GM12878 (cell line): ENCODE data around the gene ARID4B. TPM values are rescaled to one million over a fixed set of nuclear protein-coding genes. Genes with fewer than 3 reads are reported as not detected.

Source experiments
- ATAC-seq: fragments of 200-7000 bp; cut with Tn5 transposase; 3 replicates; pipeline ENCODE4 v1.9.1; 2020; ENCODE audit warnings: mild to moderate bottlenecking, moderate library complexity
- BruUV-seq: library from RNA; stranded (reverse); fragments of 400-500 nt; replicated peaks from 2 replicates; lab custom pipeline; 2021; lab: Mats Ljungman, UMichigan
- CTCF ChIA-PET: fragments of 300-600 bp; sonication (Branson Sonifier 250); formaldehyde crosslinking; extraction: SDS; loops from one replicate; lab custom pipeline; 2021; ENCODE audit warnings: inconsistent platforms; lab: Yijun Ruan, JAX
- POLR2A ChIA-PET: fragments of 350-600 bp; formaldehyde crosslinking; extraction: SDS; loops from one replicate; lab custom pipeline; 2021; ENCODE audit warnings: inconsistent platforms; lab: Charles Lee
- RAD21 ChIA-PET: fragments of 300-600 bp; sonication (Branson Sonifier 250); formaldehyde crosslinking; loops from one replicate; lab custom pipeline; 2023; ENCODE audit warnings: antibody characterized with exemption; ENCODE audit not compliant: unreplicated experiment; lab: Charles Lee
- SMC1A ChIA-PET: fragments of 300-600 bp; sonication (Branson Sonifier 250); formaldehyde crosslinking; loops from one replicate; lab custom pipeline; 2023; ENCODE audit not compliant: unreplicated experiment, uncharacterized antibody; lab: Charles Lee
- DNase-seq: peaks from one replicate; pipeline ENCODE4 v3.0.0-alpha.2; 2011; ENCODE audit warnings: low read depth, low spot score
- FAIRE-seq: peaks from 3 replicates; lab custom pipeline; 2011; peaks lifted over from hg19 to GRCh38; lab: Jason Lieb, UNC
- H2AFZ ChIP-seq: 2 replicates; pipeline ENCODE4 v1.6.0; 2011; ENCODE audit warnings: low read depth, low read length, control low read depth; ENCODE audit not compliant: control insufficient read depth
- H3K27ac ChIP-seq: 2 replicates; pipeline ENCODE4 v1.5.1; 2011; ENCODE audit warnings: control low read depth; ENCODE audit not compliant: control insufficient read depth, insufficient read depth
- H3K27me3 ChIP-seq, 2 experiments: replicated peaks in 1 of 2; 2 replicates each; pipeline versions ENCODE4 v1.6.0 to v1.6.1; 2011; ENCODE audit warnings: low read length in 1 of 2; ENCODE audit not compliant: control insufficient read depth in 2 of 2, insufficient read depth in 2 of 2
- H3K36me3 ChIP-seq, 2 experiments: 2 replicates each; pipeline ENCODE4 v1.5.1; 2011; ENCODE audit warnings: low read length in 1 of 2; ENCODE audit not compliant: control insufficient read depth in 2 of 2, insufficient read depth in 2 of 2
- H3K4me1 ChIP-seq: 2 replicates; pipeline ENCODE4 v1.6.1; 2011; ENCODE audit warnings: mild to moderate bottlenecking, low read length, moderate library complexity, mixed read lengths; ENCODE audit not compliant: control insufficient read depth, insufficient read depth
- H3K4me2 ChIP-seq: 2 replicates; pipeline ENCODE4 v1.6.0; 2011; ENCODE audit warnings: control low read depth; ENCODE audit not compliant: control insufficient read depth, insufficient read depth
- H3K4me3 ChIP-seq: fragments of 200-600 bp; sonication (generic); 2 replicates; pipeline ENCODE4 v1.5.1; 2016
- H3K79me2 ChIP-seq: 2 replicates; pipeline ENCODE4 v1.6.0; 2011; ENCODE audit warnings: low read length; ENCODE audit not compliant: control insufficient read depth, insufficient read depth
- H3K9ac ChIP-seq: 2 replicates; pipeline ENCODE4 v1.8.0; 2011; ENCODE audit warnings: low read length, control low read depth, mixed read lengths; ENCODE audit not compliant: control insufficient read depth, insufficient read depth
- H3K9me3 ChIP-seq: replicated peaks from 3 replicates; pipeline ENCODE4 v1.5.1; 2011; ENCODE audit warnings: mild to moderate bottlenecking, low read length; ENCODE audit not compliant: control insufficient read depth, insufficient read depth
- H4K20me1 ChIP-seq: 2 replicates; pipeline ENCODE4 v1.6.0; 2011; ENCODE audit not compliant: control insufficient read depth, insufficient read depth
- BCL11A ChIP-seq: IDR thresholded peaks from 2 replicates; pipeline ENCODE4 v1.6.1; 2011; ENCODE audit warnings: low read depth, low read length
- ETV6 ChIP-seq, 2 experiments: fragments of 450-650 bp in 1 of 2; IDR thresholded peaks in 1 of 2; conservative IDR thresholded peaks in 1 of 2; 2 replicates each; pipeline ENCODE4 v1.6.1; 2014; ENCODE audit warnings: antibody characterized with exemption in 1 of 2, borderline replicate concordance in 1 of 2, low read depth in 1 of 2, mild to moderate bottlenecking in 1 of 2, moderate library complexity in 1 of 2
- LARP7 ChIP-seq: fragments of 450-650 bp; IDR thresholded peaks from 2 replicates; pipeline ENCODE4 v1.6.1; 2017; ENCODE audit warnings: mild to moderate bottlenecking
- MXI1 ChIP-seq: fragments of 150-350 bp; IDR thresholded peaks from 2 replicates; pipeline ENCODE4 v1.6.1; 2011; ENCODE audit warnings: low read depth, mild to moderate bottlenecking, inconsistent platforms, low read length, improper control_type of control experiment
- NR2C2 ChIP-seq: IDR thresholded peaks from 2 replicates; pipeline ENCODE4 v1.6.1; 2011; ENCODE audit warnings: borderline replicate concordance, low read depth; ENCODE audit not compliant: control insufficient read depth, insufficient read length
- PRDM15 ChIP-seq: fragments of 450-650 bp; formaldehyde crosslinking; IDR thresholded peaks from 2 replicates; pipeline ENCODE4 v1.4.0; 2020; ENCODE audit warnings: mild to moderate bottlenecking, moderate library complexity
- REST ChIP-seq: IDR thresholded peaks from 2 replicates; pipeline ENCODE4 v1.6.1; 2012; ENCODE audit warnings: mild to moderate bottlenecking, low read depth, low read length
- TARDBP ChIP-seq: IDR thresholded peaks from 2 replicates; pipeline ENCODE4 v1.6.1; 2016; ENCODE audit warnings: borderline replicate concordance
- ZBED1 ChIP-seq: IDR thresholded peaks from 2 replicates; pipeline ENCODE4 v1.6.1; 2016; ENCODE audit warnings: borderline replicate concordance
- WGBS: methylation state at CpG from one replicate; pipeline ENCODE4 v1.1.6; 2016; ENCODE audit warnings: low lambda C conversion rate; ENCODE audit not compliant: insufficient replicate concordance, insufficient coverage; ENCODE audit errors: missing lambda C conversion rate; 5-methylcytosine and 5-hydroxymethylcytosine counted together
- in situ Hi-C: fragments of 300-500 bp; cut with MboI; formaldehyde crosslinking; loops from 9 replicates; pipeline ENCODE4 v1.14.3; 2018; ENCODE audit warnings: mixed read lengths
- intact Hi-C: fragments of 100-400 bp; cut with micrococcal nuclease; formaldehyde crosslinking; loops from one replicate; pipeline ENCODE4 v1.14.2; 2022; ENCODE audit not compliant: unreplicated experiment
- polyA plus RNA-seq, 11 experiments: library from polyadenylated mRNA; depleted of rRNA in 4 of 11; unstranded in 6 of 11; stranded (reverse) in 5 of 11; fragments of >200 nt; fragmentation: Nextera tagmentation in 4 of 11; fragmentation: Illumina TruSeq in 1 of 11; extraction: Ambion mirVana in 4 of 11; extraction: Trizol in 1 of 11; gene quantifications; 1 replicate in 1 of 11; 2 replicates in 10 of 11; pipeline versions ENCODE4 v1.2.1 to v1.2.3, GENCODE V29; 2011 to 2016; ENCODE audit warnings: inconsistent platforms in 2 of 11, missing spikeins in 2 of 11, low read depth in 1 of 11
- total RNA-seq, 4 experiments: library from RNA; depleted of rRNA in 3 of 4; stranded (reverse); fragments of >200 nt in 3 of 4; fragmentation: Illumina TruSeq in 1 of 4; extraction: Trizol in 1 of 4; gene quantifications; 2 replicates each; pipeline versions ENCODE4 v1.2.1 to v1.2.3, GENCODE V29; 2013 to 2021
- TF ChIP-seq, protein P1 (sequence below): fragments of 450-650 bp; IDR thresholded peaks from 2 replicates; pipeline ENCODE4 v1.6.1; 2017; ENCODE audit warnings: low read depth, mild to moderate bottlenecking, moderate library complexity

ARID4B gene
- total and polyA plus RNA-seq, 10 of the 15 experiments (the other 5 are each of a cell fraction or from before 2014, with no cell fraction given), result 13.6 to 39.1 (median 28.0) TPM

GRCh38 chr1:235368428-235368827 is 40.4 kb upstream of the ARID4B start (continued):
- TF ChIP-seq, protein P1, sequence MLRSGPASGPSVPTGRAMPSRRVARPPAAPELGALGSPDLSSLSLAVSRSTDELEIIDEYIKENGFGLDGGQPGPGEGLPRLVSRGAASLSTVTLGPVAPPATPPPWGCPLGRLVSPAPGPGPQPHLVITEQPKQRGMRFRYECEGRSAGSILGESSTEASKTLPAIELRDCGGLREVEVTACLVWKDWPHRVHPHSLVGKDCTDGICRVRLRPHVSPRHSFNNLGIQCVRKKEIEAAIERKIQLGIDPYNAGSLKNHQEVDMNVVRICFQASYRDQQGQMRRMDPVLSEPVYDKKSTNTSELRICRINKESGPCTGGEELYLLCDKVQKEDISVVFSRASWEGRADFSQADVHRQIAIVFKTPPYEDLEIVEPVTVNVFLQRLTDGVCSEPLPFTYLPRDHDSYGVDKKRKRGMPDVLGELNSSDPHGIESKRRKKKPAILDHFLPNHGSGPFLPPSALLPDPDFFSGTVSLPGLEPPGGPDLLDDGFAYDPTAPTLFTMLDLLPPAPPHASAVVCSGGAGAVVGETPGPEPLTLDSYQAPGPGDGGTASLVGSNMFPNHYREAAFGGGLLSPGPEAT, result no peak

DNA sequence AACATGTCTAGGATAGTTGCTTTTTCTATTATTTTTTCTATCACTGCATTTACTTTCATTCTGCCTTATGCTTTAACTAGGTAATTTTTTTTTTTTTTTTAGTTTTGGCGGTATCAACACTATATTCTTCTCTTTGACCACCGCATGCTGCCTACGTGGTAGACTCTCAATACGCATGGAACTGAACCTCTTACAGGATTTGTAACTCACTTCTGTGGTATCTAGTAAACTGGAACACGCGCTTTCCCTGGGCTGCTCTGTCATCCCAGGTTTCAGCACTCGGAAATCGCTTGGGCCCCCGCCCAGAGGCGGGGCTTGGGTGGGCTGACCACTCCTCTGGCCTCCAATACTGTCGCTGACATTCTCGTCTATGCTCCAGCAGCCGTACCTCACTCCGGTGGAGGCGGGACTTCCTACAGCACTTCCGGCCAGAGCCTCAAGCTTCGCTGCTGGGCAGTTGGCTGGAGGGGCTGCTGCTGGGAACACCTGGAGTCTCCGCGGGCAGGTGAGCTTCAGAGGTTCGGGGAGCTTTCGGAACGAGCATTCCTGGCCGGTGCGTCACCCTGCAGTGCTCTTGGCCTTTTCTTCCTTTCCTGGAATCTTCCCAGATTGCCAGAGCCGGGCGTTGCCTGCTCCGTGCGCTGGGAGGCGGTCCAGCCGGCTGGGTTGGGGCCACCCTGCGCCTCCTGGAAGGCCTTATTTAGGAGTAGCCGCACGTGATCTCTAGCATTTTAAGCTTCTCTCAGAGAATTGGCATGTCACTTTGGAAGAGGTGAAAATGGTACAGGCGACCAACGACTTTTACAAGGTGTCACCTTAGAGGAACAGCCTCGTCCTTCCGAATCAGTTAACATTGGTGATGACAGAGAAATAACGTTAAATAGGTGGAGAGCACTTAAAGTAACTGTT is 39.3 kb upstream of the ARID4B start, which contains the start of gene TBCE:
TBCE (plus strand) TSS at position 428 of the 909 bp plus-strand sequence. CDS start 12,623 bp downstream, outside the sequence.
- H3K4me3 ChIP-seq, result peak within 1 kb of the TSS; percentile 74
- BruUV-seq, result TSS peak; percentile 85
- 0 out of 2 replicates have a peak, but pooled peaks have one; percentile 28 for TF ChIP-seq BCL11A
- no peak for TF ChIP-seq ZBED1
- TF ChIP-seq TARDBP, result no peak
- peak; percentile 36; the same call in 1 of the 2 replicates for TF ChIP-seq LARP7
- TF ChIP-seq NR2C2, result no peak
- no peak; a peak in 1 of 4 replicates for TF ChIP-seq ETV6 (conservative IDR thresholded peaks at IDR 0.05 in 1 of 2, IDR thresholded peaks at IDR 0.05 in 1 of 2; ENCODE audit: borderline replicate concordance in 1 of 2, low read depth in 1 of 2)
- peak; percentile 64 for TF ChIP-seq MXI1
- TF ChIP-seq REST, result no peak
- no peak for TF ChIP-seq PRDM15 (CRISPR knock-in tag)

More for the DNA sequence above, 39.3 kb upstream of the ARID4B start, which contains the start of gene TBCE:
- peak within 1 kb of the TSS; percentile 97 for H2AFZ ChIP-seq
- no peaks in the 10 kb centered on the region for H3K9me3 ChIP-seq
- ATAC-seq (peak; percentile 100), DNase-seq (peak; percentile 84), FAIRE-seq (peak; percentile 95)
- H3K4me1 ChIP-seq, result no peaks in the 10 kb centered on the region
- no peaks in the 10 kb centered on the region for H4K20me1 ChIP-seq
- CTCF ChIA-PET, result interaction anchor here (0.7 to 0.9 kb wide), 2 partner anchors 48 to 50 kb away, joined by 3 to 5 read pairs; no protein-coding TSS in a partner anchor
- peaks cover 13% of the 10 kb centered on the region for H3K79me2 ChIP-seq
- RAD21 ChIA-PET, result interaction anchor here (0.9 kb wide), 1 partner anchor 39 kb away, joined by 3 read pairs; the partner anchor contains the start of genes ARID4B and GGPS1
- in situ Hi-C loops, result no loop called here
- POLR2A ChIA-PET, result interaction anchor here (0.5 to 1.8 kb wide), 9 partner anchors 9 to 206 kb away, joined by 3 to 5 read pairs (median 3); partner anchors contain the start of genes GGPS1 and RBM34
- H3K4me2 ChIP-seq, result peak within 1 kb of the TSS; percentile 50
- no peaks in the 10 kb centered on the region for H3K27me3 ChIP-seq
- SMC1A ChIA-PET, result interaction anchor here (1.0 to 1.8 kb wide), 2 partner anchors 8 to 48 kb away, joined by 3 to 7 read pairs; no protein-coding TSS in a partner anchor
- H3K27ac ChIP-seq, result peak within 1 kb of the TSS; percentile 64
- peak within 1 kb of the TSS; percentile 74 for H3K9ac ChIP-seq
- intact Hi-C loops, result loop anchor here (1.0 kb wide), 1 partner anchor 39 kb away; the partner anchor contains the start of genes ARID4B and GGPS1
- 2% methylated on average over 38 of the region's 38 CpGs for WGBS
- no peaks in the 10 kb centered on the region; a peak in 1 of 4 replicates for H3K36me3 ChIP-seq
